ENCODE data around the gene LINGO3.

- TF ChIP-seq ZNF274 (IDR thresholded peaks at IDR 0.05; ENCODE audit: low read length) (no peak), ZNF274 (tag by site-specific recombination; IDR thresholded peaks at IDR 0.05; ENCODE audit: borderline replicate concordance) (no peak), CTCF (tag by site-specific recombination; IDR thresholded peaks at IDR 0.05) (no peak)
Observed at GRCh38 chr19:2342656-2343288, 34.8 kb upstream of the LINGO3 start.
